COR-L47 (cell line): ENCODE measurements around the gene COMMD8.

Experiments used
- DNase-seq: peaks from one replicate; lab custom pipeline; 2025; lab: John Stamatoyannopoulos, UW

COMMD8 gene

DNA sequence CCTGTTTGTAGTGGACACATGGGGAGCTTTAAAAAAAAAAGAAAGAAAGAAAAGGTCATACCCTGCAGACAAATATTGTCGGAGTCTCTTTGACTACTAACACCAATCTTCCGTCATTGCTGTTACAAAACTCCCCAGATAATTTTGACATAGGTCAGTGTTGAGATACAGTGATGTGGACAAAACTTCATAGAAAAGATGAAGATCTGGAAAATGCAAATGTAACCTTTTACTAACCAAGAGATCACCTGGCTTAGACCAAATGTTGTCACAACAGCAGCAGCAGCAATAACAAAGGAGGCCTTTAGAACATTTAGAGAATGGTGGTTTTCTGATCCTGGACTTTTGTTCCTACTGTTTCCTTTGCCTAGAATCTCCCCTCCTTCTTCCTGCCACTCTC lies 8.1 kb upstream of the COMMD8 start:
- no peak for DNase-seq

DNA sequence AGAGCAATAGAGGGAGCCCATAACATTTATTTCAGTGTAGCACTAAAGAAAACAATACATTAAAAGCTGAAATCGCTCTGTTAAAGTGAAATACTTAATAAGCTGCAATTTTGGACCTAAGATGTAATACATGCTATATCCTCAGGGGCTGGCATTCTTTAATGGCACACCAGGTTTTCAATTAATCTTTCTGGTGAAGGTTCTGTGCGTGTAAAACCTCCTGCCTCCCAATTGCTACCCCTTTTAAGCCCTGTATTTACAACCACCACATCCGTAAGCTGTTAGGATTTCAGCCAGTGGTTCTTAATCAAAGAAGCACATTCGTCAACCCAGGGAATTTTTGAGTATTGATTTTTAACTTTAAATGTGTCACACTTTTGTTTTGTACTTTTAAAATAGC lies 7.6 kb upstream of the COMMD8 start:
- no peak for DNase-seq

DNA sequence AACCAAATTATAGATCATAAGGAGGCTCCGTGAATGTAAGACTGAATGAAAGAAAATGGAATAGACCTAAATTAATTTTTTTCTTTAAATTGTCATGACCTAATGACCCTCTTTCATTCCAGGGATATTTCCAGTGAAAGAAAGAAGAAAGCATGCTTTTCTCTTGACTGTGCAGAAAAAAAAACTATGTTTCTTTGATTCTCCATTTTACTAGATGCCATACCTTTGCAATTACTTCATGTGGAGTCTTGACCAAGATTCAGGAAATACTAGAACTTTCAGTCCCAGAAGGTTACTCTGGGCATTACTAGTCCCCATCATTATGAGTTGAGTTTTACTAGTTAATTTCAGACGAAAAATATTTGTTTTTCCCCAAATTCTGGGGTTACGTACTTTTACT lies 6.4 kb upstream of the COMMD8 start:
- DNase-seq = no peak

DNA sequence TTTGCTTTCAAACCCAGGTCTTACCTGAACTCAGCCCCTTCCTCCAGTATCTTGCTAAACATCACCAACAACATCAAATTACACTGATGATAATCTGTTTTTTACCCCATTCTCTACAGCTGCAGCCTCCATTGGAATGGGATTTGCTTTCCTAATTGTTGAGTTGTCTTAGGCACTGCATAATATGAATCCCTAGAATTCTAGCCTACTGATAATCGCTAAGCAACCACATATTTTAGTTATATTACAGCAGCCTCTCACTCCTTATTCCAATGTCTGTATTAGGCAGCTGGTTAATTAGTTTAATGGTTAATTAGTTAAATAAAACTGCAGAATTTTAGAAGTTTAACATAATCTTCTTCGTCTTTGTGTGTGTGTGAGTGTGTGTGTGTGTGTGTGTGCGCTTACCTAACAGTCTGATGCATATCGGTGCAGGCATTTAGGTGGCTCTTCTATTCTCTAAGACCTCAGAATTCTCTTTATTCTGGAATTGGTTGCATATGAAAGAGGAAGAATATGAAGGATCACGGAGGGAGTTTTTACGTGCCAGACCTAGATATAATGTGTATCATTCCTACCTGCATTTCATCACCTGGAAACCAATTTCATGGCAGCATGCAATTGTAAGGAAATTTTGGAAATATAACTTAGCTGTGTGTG lies 5.3 kb upstream of the COMMD8 start:
- no peak for DNase-seq

DNA sequence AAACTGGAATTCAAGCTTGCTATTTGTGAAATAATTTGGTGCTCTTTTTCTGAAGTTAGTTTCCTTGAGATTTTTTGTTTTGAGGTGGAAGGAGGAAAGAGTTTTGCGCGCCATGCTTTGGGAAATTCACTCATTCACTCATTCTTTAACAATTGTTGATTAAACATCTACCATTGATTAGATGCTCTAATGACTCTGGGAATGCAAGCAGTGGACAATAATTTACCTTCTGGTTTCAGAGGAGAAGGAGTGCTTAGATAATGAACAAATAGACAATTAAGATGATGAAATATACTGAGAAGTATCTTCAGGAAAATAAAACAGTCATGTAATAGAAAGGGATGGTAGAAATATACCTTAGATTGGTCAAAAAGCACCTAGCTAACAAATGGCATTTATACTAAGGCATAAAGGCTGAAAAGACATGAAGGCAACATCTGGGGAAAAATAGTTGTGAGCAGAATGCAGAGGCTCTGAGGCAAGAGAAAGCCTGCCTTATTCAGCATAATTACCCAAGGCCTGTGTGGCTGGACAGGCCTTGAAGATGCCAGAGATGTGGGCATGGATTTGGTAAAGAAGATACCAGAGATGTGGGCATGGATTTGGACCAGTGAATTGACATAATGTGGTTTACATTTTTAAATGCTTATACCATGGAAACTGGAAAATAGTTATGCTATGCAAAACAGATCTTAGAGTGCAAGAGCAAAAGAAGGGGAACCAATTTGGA lies 2.7 kb upstream of the COMMD8 start:
- DNase-seq = no peak

DNA sequence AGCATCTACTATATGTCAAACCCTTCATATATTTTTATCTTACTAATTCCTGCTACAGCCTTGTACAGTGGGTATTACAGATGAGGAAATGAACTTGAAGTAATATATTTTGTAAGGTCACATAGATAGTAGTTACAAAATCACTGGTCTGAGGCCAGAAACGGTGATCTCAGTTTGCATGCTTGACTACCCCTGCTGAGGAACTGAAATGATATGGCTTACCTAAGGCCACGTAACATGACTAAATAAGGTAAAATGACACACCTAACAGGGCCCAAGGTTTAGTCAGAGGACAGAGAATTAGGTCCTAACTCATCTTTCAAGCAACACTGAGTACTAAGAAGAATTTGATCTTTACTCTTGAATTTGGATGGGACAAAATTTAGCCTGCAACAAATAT lies 1.5 kb upstream of the COMMD8 start:
- DNase-seq = no peak

DNA sequence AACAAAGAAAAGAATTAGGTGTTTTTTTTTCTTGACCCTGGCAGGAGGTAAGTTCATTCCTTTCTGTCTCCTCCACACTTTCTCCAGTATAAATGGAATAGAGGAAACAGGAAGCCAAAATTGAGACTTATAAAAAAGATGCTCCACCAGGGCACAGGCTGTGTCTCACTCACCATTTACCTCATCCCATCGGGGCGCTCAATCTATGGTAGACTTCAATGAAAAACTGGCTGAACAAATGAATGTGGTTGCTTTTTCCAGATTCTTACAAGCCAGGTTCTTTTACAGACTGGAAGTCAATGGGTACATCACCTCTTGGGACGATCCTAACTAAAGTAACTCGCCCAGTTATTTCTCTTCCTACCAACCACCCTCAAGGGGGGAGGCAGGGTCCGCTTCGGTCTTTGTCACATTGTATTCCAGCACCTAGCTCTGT lies 685 bp downstream of the COMMD8 start:
- no peak for DNase-seq

DNA sequence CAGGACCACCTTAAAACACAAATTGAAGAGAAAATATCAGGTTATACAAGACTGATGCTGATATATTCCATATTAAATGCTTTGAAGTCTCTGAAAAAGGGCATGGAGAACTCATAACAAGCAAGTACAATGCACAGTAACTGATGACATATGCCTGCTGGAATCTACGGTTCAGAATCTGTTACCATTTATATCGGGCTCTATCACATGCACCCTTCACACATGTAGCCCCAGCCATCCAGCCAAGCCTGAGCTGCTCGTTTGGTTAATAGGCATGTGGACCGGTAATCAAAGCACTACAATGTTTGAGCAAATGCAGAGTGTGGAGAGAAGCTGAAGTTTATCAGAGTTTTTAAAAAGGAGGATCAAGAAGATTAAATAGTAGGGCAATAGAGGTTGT lies 11.8 kb downstream of the COMMD8 start:
- DNase-seq = no peak

DNA sequence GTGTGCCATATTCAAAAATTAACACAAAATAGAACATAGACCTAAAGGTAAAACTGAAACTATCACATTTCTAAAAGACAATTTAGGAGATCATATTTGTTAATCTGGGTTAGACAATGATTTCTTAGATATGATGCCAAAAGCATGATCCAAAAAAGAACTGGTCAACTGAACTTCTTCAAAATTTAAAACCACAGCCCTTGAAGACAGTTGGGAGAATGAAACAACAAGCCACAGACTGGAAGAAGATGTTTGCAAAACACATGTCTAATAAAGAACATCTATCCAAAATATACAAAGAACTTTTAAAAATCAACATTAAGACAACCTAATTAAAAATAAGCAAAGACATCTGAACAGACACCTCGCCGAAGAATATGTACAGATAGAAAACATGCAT lies 19.5 kb downstream of the COMMD8 start:
- no peak for DNase-seq

DNA sequence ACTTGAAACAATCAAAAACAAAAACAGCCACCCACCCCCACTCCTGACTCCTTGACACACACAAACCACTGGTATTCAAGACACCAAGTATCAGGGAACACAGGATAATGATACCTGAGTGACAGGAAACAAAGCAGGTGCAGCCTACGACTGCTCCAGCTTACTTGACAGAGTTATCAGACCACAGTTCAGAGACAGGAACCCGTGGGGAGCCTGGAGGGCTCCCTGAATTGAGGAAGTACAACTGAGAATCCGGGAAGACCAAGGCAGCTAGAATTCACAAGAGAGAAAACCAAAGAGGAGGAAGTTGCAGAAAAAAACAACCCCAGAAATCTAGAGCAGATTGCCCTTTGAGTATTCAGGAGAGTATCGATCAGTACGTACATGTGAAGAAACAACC lies 20.5 kb downstream of the COMMD8 start:
- DNase-seq = no peak

DNA sequence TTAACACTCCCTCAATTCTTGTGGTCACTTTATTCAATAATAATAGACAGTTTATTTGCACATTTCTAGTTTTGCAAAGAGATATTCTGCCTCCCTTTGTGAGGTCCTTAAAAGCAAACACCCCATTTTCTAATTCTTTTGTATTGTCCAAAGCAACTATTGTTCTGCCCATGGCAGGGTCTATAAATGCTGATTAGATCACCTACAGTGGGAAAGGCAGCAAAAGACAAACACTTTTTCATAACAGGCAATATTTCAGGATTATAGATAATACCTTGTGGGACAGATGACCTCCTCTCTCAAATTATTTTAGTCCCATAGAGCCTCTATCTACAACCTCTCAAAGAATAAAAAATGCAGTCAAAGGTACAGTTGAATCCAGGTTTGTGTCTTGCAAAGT lies 28.6 kb downstream of the COMMD8 start:
- DNase-seq = no peak

DNA sequence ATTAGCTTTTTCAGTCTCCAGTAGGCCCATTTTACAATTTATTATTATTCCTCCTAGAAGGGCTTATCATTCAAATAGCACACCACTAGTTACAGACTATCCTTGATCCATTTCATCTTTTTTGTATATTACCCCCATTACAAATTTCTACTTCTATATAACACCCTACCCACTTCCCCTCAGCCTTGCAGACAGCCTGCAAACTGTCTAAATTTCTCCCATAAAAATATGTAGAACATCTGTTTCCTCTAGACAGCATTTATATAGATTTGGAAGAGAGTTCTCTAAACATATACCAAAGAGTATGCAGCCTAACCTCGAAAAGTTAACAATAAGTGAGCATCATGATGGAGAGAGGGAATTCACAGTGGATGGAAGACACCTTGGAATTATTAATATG lies 30.8 kb downstream of the COMMD8 start:
- no peak for DNase-seq

DNA sequence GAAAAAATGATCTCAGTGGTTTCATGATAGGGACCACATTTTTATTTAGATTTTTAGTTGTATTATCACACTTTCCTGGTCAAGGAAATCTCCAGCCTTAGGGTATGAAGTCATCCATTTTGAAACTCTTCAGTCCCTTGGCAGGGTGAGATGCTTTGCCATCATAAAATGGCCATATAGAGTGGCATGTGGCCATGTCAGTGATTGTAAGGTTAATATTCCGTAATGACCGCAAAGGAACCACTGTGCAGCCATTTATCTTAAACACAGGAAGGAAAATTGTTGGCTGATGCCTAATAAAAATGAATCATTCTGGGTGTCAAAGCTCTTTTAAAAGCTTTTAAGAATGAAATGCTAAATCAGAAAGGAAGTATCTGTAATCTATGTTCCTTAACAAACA lies 35.6 kb downstream of the COMMD8 start:
- DNase-seq = no peak

DNA sequence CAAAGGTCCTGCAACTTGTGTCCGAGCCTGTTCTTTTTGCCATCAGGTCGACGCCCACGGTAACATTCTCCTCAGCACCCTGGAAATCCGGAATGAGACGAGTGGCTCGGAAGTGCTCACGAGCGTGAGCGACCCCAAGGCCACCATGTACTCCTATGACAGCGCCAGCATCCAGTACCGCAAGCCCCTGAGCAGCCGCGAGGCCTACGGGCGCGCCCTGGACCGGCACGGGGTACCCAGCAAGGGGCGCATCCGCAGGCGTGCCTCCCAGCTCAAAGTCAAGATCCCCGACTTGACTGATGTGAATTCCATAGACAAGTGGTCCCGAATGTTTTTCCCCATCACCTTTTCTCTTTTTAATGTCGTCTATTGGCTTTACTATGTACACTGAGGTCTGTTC lies 37.9 kb downstream of the COMMD8 start:
- DNase-seq = no peak

DNA sequence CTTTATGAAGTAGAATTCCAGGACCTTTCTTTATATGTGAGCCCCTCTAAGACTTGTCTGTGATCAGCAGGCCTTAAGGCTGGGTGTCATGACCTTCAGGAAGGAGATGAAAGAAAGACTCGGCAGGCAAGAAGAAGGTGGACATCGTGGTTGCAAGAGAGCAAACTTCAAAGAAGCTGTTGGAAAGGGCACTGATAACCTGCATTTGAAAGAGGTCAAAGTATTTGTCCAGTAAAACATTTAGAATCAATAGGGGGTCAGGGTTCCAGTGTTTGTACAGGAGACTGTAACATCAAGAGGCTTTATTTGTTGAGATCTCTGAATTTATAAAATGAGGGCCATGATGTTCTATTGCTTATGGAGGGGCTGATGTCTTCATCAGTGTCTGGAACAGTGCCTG lies 44.2 kb downstream of the COMMD8 start:
- DNase-seq = no peak

DNA sequence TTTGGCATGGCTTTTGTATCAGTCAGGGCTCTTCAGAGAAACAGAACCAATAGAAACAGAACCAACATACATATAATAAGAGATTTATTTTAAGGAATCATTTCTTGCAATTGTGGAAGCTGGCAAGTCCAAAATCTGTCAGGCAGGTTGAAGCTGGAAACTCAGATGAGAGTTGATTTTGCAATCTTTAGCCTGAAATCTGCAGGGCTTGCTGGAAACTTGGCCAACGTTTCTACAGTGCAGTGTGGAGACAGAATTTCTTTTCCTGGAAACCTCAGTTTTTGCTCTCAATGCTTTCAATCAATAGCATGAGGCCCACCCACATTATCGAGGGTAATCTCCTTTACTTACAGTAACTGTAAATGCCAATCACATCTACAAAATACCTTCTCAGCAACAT lies 45.4 kb downstream of the COMMD8 start:
- DNase-seq = no peak

DNA sequence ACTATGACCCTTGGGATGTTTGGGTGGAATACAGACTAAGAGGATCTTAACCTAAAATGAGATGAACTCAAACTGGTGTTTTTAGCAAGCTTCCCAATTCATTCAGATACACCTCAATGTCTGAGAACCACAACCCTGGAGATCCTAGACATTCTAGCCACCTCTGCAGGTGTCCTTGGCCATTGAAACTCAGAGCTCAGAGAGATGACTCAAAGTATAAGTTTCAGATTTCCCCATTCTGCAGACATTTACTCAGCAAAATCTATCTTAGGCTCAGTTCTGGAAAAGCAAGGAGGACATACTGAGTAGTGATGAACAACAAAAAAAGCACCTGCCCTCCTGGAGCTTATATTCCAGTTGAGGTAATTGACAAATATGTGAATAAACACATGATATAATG lies 47.8 kb downstream of the COMMD8 start:
- no peak for DNase-seq

DNA sequence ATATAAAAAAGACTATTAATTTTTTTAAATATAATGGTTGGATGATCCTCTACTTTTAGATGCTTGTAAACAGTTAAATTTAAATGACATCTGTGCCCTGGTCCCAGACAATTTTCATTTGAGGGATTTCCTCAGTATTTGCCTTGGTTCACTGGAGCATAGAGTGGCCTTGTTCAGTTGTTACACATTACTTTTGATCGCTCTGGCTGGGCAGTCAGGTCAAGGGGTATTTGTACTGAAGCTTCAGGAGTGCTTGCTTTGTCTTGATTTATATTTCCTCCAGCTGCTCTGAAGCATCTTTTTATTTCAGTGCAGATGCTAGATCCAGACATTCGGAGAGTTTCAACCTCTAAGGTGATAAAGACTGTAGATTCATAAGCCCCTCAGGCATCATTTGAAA lies 50.0 kb downstream of the COMMD8 start:
- no peak for DNase-seq

DNA sequence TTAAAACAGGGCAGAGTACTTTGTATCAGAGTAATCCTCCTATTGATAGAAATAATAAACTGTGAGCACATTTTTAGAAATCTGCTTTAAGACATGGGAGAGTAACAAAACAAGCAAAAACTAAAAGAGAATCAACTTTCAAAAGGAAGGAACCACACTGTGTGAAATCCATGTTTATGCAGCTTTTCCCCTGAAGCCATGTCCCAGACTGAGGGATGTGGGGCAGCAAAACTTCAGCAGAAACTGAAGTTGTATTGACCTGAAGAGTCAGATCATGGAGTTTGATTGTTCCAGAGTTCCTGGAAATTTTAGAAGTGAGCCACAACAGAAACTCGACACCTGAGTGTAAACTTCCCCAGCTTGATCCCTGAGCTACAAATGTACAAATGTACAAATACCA lies 53.2 kb downstream of the COMMD8 start:
- no peak for DNase-seq

DNA sequence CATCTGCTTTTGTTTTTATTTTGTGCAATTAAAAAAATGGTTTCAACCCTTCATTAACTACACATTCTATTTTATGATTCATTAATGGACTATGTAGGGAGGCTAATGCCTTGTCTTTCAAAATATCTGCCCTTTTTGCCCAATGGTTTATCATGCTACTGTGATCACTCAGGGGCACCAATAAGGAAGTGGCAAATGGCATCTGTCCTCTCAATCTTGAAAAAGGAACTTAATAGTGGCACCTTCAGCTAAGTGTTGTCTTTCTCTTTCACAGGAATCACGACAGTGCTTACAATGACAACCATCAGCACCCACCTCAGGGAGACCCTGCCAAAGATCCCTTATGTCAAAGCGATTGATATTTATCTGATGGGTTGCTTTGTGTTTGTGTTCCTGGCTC lies 57.1 kb downstream of the COMMD8 start:
- DNase-seq = no peak
